Endodermal cell (in vitro differentiated cells): ENCODE measurements around the gene URB1. TPM values are rescaled to one million over a fixed set of nuclear protein-coding genes. Genes with fewer than 3 reads are reported as not detected.

ENCODE experiments used
- DNase-seq: peaks from one replicate; pipeline ENCODE4 v3.0.0-alpha.2; 2017
- H3K27ac ChIP-seq: 2 replicates; pipeline ENCODE4 v1.5.1; 2013; ENCODE audit warnings: mild to moderate bottlenecking, low read depth, low read length, moderate library complexity
- H3K27me3 ChIP-seq: 2 replicates; pipeline ENCODE4 v1.6.1; 2013; ENCODE audit warnings: mild to moderate bottlenecking, low read length, moderate library complexity; ENCODE audit not compliant: insufficient read depth, control insufficient read depth, poor library complexity, severe bottlenecking
- H3K36me3 ChIP-seq: 2 replicates; pipeline ENCODE4 v1.7.0; 2013; ENCODE audit warnings: mild to moderate bottlenecking, low read length, moderate library complexity; ENCODE audit not compliant: control insufficient read depth, insufficient read depth
- H3K4me1 ChIP-seq: one replicate; pipeline ENCODE4 v1.7.0; 2013; ENCODE audit warnings: low read length; ENCODE audit not compliant: control insufficient read depth, insufficient read depth
- H3K4me3 ChIP-seq: 2 replicates; pipeline ENCODE4 v1.5.1; 2013; ENCODE audit warnings: mild to moderate bottlenecking, low read length, moderate library complexity
- H3K9ac ChIP-seq: 2 replicates; pipeline ENCODE4 v1.6.1; 2013; ENCODE audit warnings: mild to moderate bottlenecking, low read length, moderate library complexity; ENCODE audit not compliant: poor library complexity, severe bottlenecking; ENCODE audit errors: extremely low read depth
- H3K9me3 ChIP-seq: 2 replicates; pipeline ENCODE4 v1.6.1; 2013; ENCODE audit warnings: mild to moderate bottlenecking, low read length, moderate library complexity; ENCODE audit not compliant: control insufficient read depth
- H3K27ac Mint-ChIP-seq: 2 replicates; pipeline ENCODE4 v1.8.0; 2020; ENCODE audit warnings: mixed read lengths
- H3K27me3 Mint-ChIP-seq: 2 replicates; pipeline ENCODE4 v1.8.0; 2021; ENCODE audit warnings: mild to moderate bottlenecking, mixed read lengths; ENCODE audit not compliant: insufficient read depth
- H3K36me3 Mint-ChIP-seq: 2 replicates; pipeline ENCODE4 v1.8.0; 2020; ENCODE audit warnings: low read depth, mixed read lengths
- H3K4me1 Mint-ChIP-seq: 2 replicates; pipeline ENCODE4 v1.8.0; 2020; ENCODE audit warnings: mixed read lengths
- H3K4me3 Mint-ChIP-seq: 2 replicates; pipeline ENCODE4 v1.8.0; 2020; ENCODE audit warnings: mild to moderate bottlenecking, moderate library complexity, mixed read lengths
- H3K9me3 Mint-ChIP-seq: 2 replicates; pipeline ENCODE4 v1.8.0; 2020; ENCODE audit warnings: mild to moderate bottlenecking, mixed read lengths
- WGBS, 2 experiments: methylation state at CpG; one replicate each; pipeline versions ENCODE4 v1.1.5 to v1.1.7; 2013; ENCODE audit warnings: missing lambda C conversion rate in 2 of 2, mixed read lengths in 1 of 2; ENCODE audit not compliant: insufficient coverage in 1 of 2, insufficient read length in 1 of 2; 5-methylcytosine and 5-hydroxymethylcytosine counted together
- total RNA-seq, 2 donors: library from RNA; stranded (reverse); fragmentation: NEBNext Ultra II Directional in 1 of 2; extraction: Animal tissue kit (Norgen Biotek cat#: 25700) in 1 of 2; gene quantifications; 2 replicates in 1 of 2; 3 replicates in 1 of 2; pipeline ENCODE4 v1.2.1, GENCODE V29; 2021
- TF ChIP-seq, protein P1 (sequence below): fragments of 200-600 bp; sonication (generic); conservative IDR thresholded peaks from 2 replicates; pipeline ENCODE4 v1.5.0; 2021; ENCODE audit warnings: antibody characterized with exemption, mild to moderate bottlenecking

The URB1 gene
- total RNA-seq, 2 donors from 2014 or later = 9.4 to 14.0 TPM

DNA sequence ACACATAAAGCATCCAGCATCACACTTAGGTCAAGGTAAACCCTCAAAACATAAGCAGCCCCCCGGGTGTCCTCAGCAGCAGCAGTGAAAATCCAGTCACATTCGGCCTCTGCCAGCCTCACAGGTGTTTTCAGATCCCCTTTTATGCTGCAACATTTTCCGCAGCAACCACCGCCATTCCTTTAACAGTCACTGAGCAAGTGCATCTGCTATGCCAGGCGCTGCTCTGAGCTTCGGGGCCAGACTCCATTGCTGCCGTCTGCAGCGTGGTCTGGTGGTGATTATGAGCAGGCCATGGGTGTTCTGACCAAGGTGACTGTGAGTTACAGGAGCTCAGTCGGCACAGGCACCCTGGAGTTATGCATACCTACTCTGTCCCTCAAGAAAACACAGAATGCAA, 4.5 kb downstream of the URB1 start:
- Mint-ChIP-seq H3K27ac (no peak overlapping the region), H3K36me3 (peaks cover 26% of the 10 kb centered on the region), H3K4me1 (peaks cover 19% of the 10 kb centered on the region), H3K4me3 (no peak overlapping the region), H3K27me3 (peaks cover 5% of the 10 kb centered on the region), H3K9me3 (peaks cover 5% of the 10 kb centered on the region)
- Histone ChIP-seq H3K36me3 (peaks cover 17% of the 10 kb centered on the region), H3K9ac (no peak overlapping the region), H3K4me1 (no peaks in the 10 kb centered on the region), H3K27ac (no peak overlapping the region), H3K9me3 (peaks cover 3% of the 10 kb centered on the region), H3K4me3 (no peak overlapping the region), H3K27me3 (no peaks in the 10 kb centered on the region)
- TF ChIP-seq, protein P1, sequence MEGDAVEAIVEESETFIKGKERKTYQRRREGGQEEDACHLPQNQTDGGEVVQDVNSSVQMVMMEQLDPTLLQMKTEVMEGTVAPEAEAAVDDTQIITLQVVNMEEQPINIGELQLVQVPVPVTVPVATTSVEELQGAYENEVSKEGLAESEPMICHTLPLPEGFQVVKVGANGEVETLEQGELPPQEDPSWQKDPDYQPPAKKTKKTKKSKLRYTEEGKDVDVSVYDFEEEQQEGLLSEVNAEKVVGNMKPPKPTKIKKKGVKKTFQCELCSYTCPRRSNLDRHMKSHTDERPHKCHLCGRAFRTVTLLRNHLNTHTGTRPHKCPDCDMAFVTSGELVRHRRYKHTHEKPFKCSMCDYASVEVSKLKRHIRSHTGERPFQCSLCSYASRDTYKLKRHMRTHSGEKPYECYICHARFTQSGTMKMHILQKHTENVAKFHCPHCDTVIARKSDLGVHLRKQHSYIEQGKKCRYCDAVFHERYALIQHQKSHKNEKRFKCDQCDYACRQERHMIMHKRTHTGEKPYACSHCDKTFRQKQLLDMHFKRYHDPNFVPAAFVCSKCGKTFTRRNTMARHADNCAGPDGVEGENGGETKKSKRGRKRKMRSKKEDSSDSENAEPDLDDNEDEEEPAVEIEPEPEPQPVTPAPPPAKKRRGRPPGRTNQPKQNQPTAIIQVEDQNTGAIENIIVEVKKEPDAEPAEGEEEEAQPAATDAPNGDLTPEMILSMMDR = no peak
- peak; percentile 55 for DNase-seq
- 89 to 91% methylated on average over 7 to 9 of the region's 9 CpGs for WGBS, 2 experiments

- 95 to 100% methylated on average over 1 to 8 of the region's 8 CpGs for WGBS, 2 experiments
- H3K4me3 Mint-ChIP-seq = no peak overlapping the region
Measured at GRCh38 chr21:32387151-32387550, 5.7 kb downstream of the URB1 start.

GRCh38 chr21:32386195-32386870, 6.5 kb downstream of the URB1 start:
- no peaks in the 10 kb centered on the region for H3K27me3 Mint-ChIP-seq
- peaks cover 36% of the 10 kb centered on the region for H3K36me3 ChIP-seq
- no peaks in the 10 kb centered on the region for H3K4me1 ChIP-seq
- H3K4me3 ChIP-seq = no peak overlapping the region
- no peak overlapping the region for H3K27ac Mint-ChIP-seq
- TF ChIP-seq, protein P1 = no peak
- H3K4me3 Mint-ChIP-seq = no peak overlapping the region
- H3K9me3 ChIP-seq = no peaks in the 10 kb centered on the region
- no peak overlapping the region for H3K27ac ChIP-seq
- H3K36me3 Mint-ChIP-seq = peaks cover 36% of the 10 kb centered on the region
- no peak for DNase-seq
- no peak overlapping the region for H3K9ac ChIP-seq
- 93 to 96% methylated on average over 5 to 6 of the region's 6 CpGs for WGBS, 2 experiments
- no peaks in the 10 kb centered on the region for H3K9me3 Mint-ChIP-seq
- H3K4me1 Mint-ChIP-seq = peaks cover 17% of the 10 kb centered on the region
- no peaks in the 10 kb centered on the region for H3K27me3 ChIP-seq

More at GRCh38 chr21:32387151-32387550, 5.7 kb downstream of the URB1 start:
- no peak overlapping the region for H3K27ac ChIP-seq
- no peak overlapping the region for H3K4me3 ChIP-seq
- H3K4me1 ChIP-seq = no peaks in the 10 kb centered on the region
- TF ChIP-seq, protein P1 = no peak
- no peaks in the 10 kb centered on the region for H3K9me3 ChIP-seq
- H3K9ac ChIP-seq = no peak overlapping the region
- H3K36me3 Mint-ChIP-seq = peaks cover 38% of the 10 kb centered on the region
- no peak overlapping the region for H3K27ac Mint-ChIP-seq
- peaks cover 28% of the 10 kb centered on the region for H3K36me3 ChIP-seq
- no peaks in the 10 kb centered on the region for H3K27me3 Mint-ChIP-seq
- no peak for DNase-seq
- no peaks in the 10 kb centered on the region for H3K9me3 Mint-ChIP-seq
- H3K4me1 Mint-ChIP-seq = peaks cover 19% of the 10 kb centered on the region
- no peaks in the 10 kb centered on the region for H3K27me3 ChIP-seq
